RWPE2 (cell line): ENCODE data around the gene LY6G6F.

Source experiments
- ATAC-seq: fragments of 200-7000 bp; cut with Tn5 transposase; 3 replicates; pipeline ENCODE4 v1.9.1; 2021; ENCODE audit warnings: low read depth
- DNase-seq: peaks from one replicate; pipeline ENCODE4 v3.0.0-alpha.2; 2020; ENCODE audit warnings: low spot score
- H3K27ac ChIP-seq: fragments of 450-650 bp; 2 replicates; pipeline ENCODE4 v1.5.1; 2017; ENCODE audit warnings: mild to moderate bottlenecking; ENCODE audit not compliant: poor library complexity, severe bottlenecking
- H3K27me3 ChIP-seq: fragments of 250-450 bp; sonication (Bioruptor Pico); 2 replicates; pipeline ENCODE4 v1.5.1; 2021; ENCODE audit warnings: mild to moderate bottlenecking, moderate library complexity; ENCODE audit not compliant: insufficient read depth, poor library complexity, severe bottlenecking
- H3K36me3 ChIP-seq: fragments of 250-450 bp; sonication (Bioruptor Pico); 2 replicates; pipeline ENCODE4 v1.5.1; 2020; ENCODE audit warnings: low read depth, mild to moderate bottlenecking, moderate library complexity
- H3K4me1 ChIP-seq: fragments of 250-450 bp; sonication (Bioruptor Pico); 2 replicates; pipeline ENCODE4 v1.5.1; 2021; ENCODE audit warnings: mild to moderate bottlenecking, moderate library complexity; ENCODE audit not compliant: insufficient read depth, poor library complexity, severe bottlenecking
- H3K4me3 ChIP-seq: fragments of 250-450 bp; sonication (Bioruptor Pico); 2 replicates; pipeline ENCODE4 v1.5.1; 2021; ENCODE audit warnings: mild to moderate bottlenecking, moderate library complexity; ENCODE audit not compliant: severe bottlenecking
- H3K9me3 ChIP-seq: fragments of 250-450 bp; sonication (Bioruptor Pico); 2 replicates; pipeline ENCODE4 v1.5.1; 2021; ENCODE audit warnings: mild to moderate bottlenecking, moderate library complexity; ENCODE audit not compliant: severe bottlenecking
- CTCF ChIP-seq: fragments of 450-650 bp; IDR thresholded peaks from one replicate; pipeline ENCODE4 v1.5.1; 2017; ENCODE audit warnings: mild to moderate bottlenecking, moderate library complexity; ENCODE audit not compliant: poor library complexity, severe bottlenecking

LY6G6F gene

DNA sequence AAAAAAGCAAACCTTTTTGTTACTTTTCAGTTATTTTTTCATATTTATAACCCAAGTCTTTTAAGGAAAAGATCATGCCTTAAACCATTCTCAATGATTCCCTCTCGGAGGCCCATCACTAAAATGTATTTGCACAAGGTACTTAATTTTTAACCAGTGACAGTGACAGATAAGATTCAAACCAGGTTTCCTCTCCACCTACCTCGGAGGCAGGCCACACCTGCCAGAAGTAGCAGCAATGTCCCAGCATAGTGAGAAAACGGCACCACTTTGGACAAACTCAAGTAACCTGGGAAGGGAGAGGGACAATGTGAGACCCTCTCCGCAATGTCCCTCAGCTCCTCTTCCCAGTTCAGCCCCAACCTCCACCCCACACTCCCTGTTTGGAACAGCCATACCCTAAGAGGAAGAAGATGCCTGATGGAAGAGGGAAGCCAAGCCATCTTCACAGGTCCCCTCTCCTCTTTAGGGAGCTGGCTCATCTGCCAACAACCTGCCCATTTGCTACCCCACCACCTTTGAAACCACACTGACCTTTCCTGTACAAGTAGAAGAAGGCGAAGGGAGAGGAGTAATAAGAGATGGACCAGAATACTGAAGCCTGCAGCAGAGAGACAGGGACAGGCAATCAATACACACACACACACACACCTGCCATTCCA, 5.8 kb upstream of the LY6G6F start:
- no peak for TF ChIP-seq CTCF
- no peaks in the 10 kb centered on the region for H3K27me3 ChIP-seq
- DNase-seq (no peak), ATAC-seq (no peak)
- peaks cover 20% of the 10 kb centered on the region for H3K36me3 ChIP-seq
- H3K27ac ChIP-seq, result no peak overlapping the region
- H3K4me3 ChIP-seq, result no peak overlapping the region
- H3K4me1 ChIP-seq, result no peaks in the 10 kb centered on the region
- no peaks in the 10 kb centered on the region for H3K9me3 ChIP-seq

DNA sequence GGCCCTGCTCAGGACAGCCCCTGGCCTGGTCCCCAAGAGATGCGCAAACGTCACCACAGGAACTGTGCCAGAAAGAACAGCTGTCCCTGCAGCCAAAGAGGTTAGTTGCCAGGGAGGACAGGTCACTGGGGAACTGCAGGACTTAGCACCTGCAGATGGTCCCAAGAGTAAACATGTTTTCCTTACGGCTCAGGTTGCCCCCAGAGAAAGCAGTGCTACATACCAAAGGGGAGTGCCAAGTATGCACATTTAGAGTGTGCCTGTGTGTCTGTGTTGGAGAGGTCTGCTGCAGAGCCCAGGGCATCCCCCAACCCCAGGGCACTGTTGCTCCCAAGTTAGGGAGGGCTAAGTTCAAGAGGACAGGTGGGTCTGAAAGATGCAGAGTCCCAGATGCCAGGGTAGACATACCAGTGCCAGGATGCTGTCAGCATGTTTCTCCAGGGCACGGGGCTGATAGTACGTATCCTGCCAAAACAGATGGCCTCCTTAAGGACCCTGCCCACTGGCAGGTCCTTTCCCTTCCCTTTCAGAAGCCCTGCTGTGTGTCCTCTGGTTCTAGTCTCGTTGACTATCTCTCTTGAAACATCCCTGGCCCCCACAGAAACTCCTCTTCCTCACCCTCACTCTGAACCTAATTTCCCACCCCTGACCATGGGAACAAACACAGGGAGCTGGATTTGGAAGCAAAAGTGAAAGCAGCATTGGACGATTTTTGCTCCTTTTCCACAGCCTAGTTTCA, 4.8 kb upstream of the LY6G6F start:
- Histone ChIP-seq H3K36me3 (peaks cover 18% of the 10 kb centered on the region), H3K27me3 (no peaks in the 10 kb centered on the region), H3K27ac (peak overlapping the region; percentile 53), H3K4me3 (peak overlapping the region; percentile 88), H3K9me3 (no peaks in the 10 kb centered on the region), H3K4me1 (no peaks in the 10 kb centered on the region)
- TF ChIP-seq CTCF, result no peak
- ATAC-seq, result no peak
- DNase-seq, result no peak

- H3K4me3 ChIP-seq, result peak overlapping the region; percentile 88
- ATAC-seq (peak; percentile 5; the same call in 2 of the 3 replicates), DNase-seq (no peak)
- H3K4me1 ChIP-seq, result no peaks in the 10 kb centered on the region
- H3K36me3 ChIP-seq, result peaks cover 17% of the 10 kb centered on the region
- no peak for TF ChIP-seq CTCF
- H3K27ac ChIP-seq, result peak overlapping the region; percentile 53
- no peaks in the 10 kb centered on the region for H3K27me3 ChIP-seq
- H3K9me3 ChIP-seq, result no peaks in the 10 kb centered on the region
Observed at GRCh38 chr6:31702405-31702818, 4.3 kb upstream of the LY6G6F start.

GRCh38 chr6:31702819-31703716, 3.6 kb upstream of the LY6G6F start, which contains the start of gene ABHD16A:
Gene ABHD16A (minus strand): TSS chr6:31703324. CDS start chr6:31703281, 43 bp downstream.
- ATAC-seq, result peak; percentile 93

More at GRCh38 chr6:31702819-31703716, 3.6 kb upstream of the LY6G6F start, which contains the start of gene ABHD16A:
- no peak for TF ChIP-seq CTCF
- Histone ChIP-seq H3K27ac (peak within 1 kb of the TSS; percentile 53), H3K4me1 (no peaks in the 10 kb centered on the region), H3K4me3 (peak within 1 kb of the TSS; percentile 88), H3K27me3 (no peaks in the 10 kb centered on the region), H3K36me3 (peaks cover 17% of the 10 kb centered on the region), H3K9me3 (no peaks in the 10 kb centered on the region)
- peak; percentile 98 for DNase-seq
